ENCODE measurements around the gene PRKCE. TPM values are rescaled to one million over a fixed set of nuclear protein-coding genes. Genes with fewer than 3 reads are reported as not detected.

Gene PRKCE
- total RNA-seq: 15.7 and 20.4 TPM in 2 replicates

DNA sequence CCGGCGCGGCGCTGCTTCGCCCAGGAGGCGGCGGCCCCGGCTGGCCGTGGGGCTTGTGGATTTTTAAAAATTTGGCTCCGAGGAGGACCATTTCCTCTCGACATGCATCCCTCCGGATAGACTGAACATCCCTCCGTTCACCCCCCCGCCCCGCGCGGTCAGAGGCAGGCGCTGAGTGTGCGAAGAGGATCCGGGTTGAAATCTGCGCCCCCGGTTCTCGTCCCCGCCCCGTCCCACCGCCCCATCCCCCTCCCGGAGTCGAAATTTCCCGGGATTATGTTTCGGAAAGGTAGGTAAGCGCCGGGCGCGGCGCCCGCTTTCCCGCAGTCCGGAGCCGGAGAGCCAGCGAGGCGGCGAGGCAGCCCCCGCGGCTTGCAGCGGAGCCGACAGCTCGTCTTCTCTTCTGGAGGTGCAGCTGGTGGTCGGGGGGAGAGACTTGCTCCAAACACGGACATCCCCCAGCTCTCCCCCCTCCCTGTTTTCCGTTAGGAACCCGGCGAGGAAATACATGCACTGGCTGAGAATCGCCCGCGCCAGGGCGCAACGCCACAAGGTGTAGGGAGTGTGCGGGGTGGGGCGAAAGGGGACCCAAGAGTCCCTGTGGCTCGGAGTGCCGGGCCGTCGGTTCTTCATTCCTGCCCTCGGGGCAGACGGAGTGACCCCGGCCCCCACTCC lies at the start of gene PRKCE:
Gene PRKCE (plus strand): TSS at position 261 of the 675 bp plus-strand sequence.

GRCh38 chr2:45611020-45611859 lies 40.2 kb upstream of the PRKCE start, which contains the start of gene SRBD1:
SRBD1 (minus strand) TSS chr2:45611267; CDS start chr2:45605441, 5,826 bp downstream.

Other genes with a start within 250 kb of the PRKCE start
- gene SRBD1, start 40.4 kb upstream of the PRKCE start, total RNA-seq: 19.0 and 20.6 TPM in 2 replicates